Fibroblast of lung (primary cell): Measurements from ENCODE around the gene NUCB1. TPM values are rescaled to one million over a fixed set of nuclear protein-coding genes. Genes with fewer than 3 reads are reported as not detected.
"Not testable (repeated sequence)": the region's sequence is repeated elsewhere in the genome, so short reads cannot be mapped to it uniquely, and the experiment has no call there.

Source experiments
- DNase-seq, 2 donors: peaks; one replicate each; pipeline versions ENCODE4 v3.0.0 to v3.0.0-alpha.2; 2010; ENCODE audit warnings: low read depth in 2 of 2
- H2AFZ ChIP-seq: 2 replicates; pipeline ENCODE4 v1.5.1; 2012; ENCODE audit warnings: low read length, control low read depth, inconsistent platforms
- H3K27ac ChIP-seq: 2 replicates; pipeline ENCODE4 v1.5.1; 2011; ENCODE audit warnings: low read length, control low read depth; ENCODE audit not compliant: insufficient read depth
- H3K27me3 ChIP-seq: 2 replicates; pipeline ENCODE4 v1.5.1; 2011; ENCODE audit warnings: mild to moderate bottlenecking, low read length; ENCODE audit not compliant: control insufficient read depth, insufficient read depth
- H3K36me3 ChIP-seq: 2 replicates; pipeline ENCODE4 v1.5.1; 2011; ENCODE audit warnings: low read length; ENCODE audit not compliant: control insufficient read depth, insufficient read depth
- H3K4me1 ChIP-seq: 2 replicates; pipeline ENCODE4 v1.5.1; 2011; ENCODE audit warnings: low read length; ENCODE audit not compliant: control insufficient read depth, insufficient read depth; ENCODE audit errors: extremely low read depth
- H3K4me2 ChIP-seq: 2 replicates; pipeline ENCODE4 v1.5.1; 2011; ENCODE audit warnings: low read length, control low read depth; ENCODE audit not compliant: insufficient read depth; ENCODE audit errors: extremely low read depth
- H3K4me3 ChIP-seq, 4 experiments: fragments of 200-600 bp in 1 of 4; sonication (generic) in 1 of 4; replicated peaks in 1 of 4; 2 replicates each; pipeline ENCODE4 v1.5.1; 2011 to 2016; ENCODE audit warnings: low read length in 4 of 4, low read depth in 3 of 4, mild to moderate bottlenecking in 3 of 4, control low read depth in 2 of 4, inconsistent platforms in 1 of 4, mixed read lengths in 1 of 4; ENCODE audit not compliant: insufficient read depth in 1 of 4; ENCODE audit errors: control extremely low read depth in 1 of 4
- H3K79me2 ChIP-seq: 2 replicates; pipeline ENCODE4 v1.5.1; 2012; ENCODE audit warnings: mild to moderate bottlenecking, low read length, inconsistent platforms; ENCODE audit not compliant: control insufficient read depth, insufficient read depth
- H3K9ac ChIP-seq: 2 replicates; pipeline ENCODE4 v1.5.1; 2011; ENCODE audit warnings: mild to moderate bottlenecking, low read length, control low read depth; ENCODE audit not compliant: insufficient read depth
- H3K9me3 ChIP-seq: 2 replicates; pipeline ENCODE4 v1.5.1; 2012; ENCODE audit warnings: low read depth, low read length; ENCODE audit not compliant: control insufficient read depth, insufficient read depth
- H4K20me1 ChIP-seq: 2 replicates; pipeline ENCODE4 v1.5.1; 2011; ENCODE audit warnings: low read length; ENCODE audit not compliant: control insufficient read depth, insufficient read depth; ENCODE audit errors: extremely low read depth
- CTCF ChIP-seq, 2 donors: IDR thresholded peaks in 1 of 2; conservative IDR thresholded peaks in 1 of 2; 1 replicate in 1 of 2; 2 replicates in 1 of 2; pipeline ENCODE4 v1.5.1; 2011 to 2012; ENCODE audit warnings: low read length in 2 of 2, control low read depth in 1 of 2, inconsistent platforms in 1 of 2, low read depth in 1 of 2, mild to moderate bottlenecking in 1 of 2
- EZH2 ChIP-seq: IDR thresholded peaks from 2 replicates; pipeline ENCODE4 v1.5.1; 2012; ENCODE audit warnings: low read length, control low read depth, mild to moderate bottlenecking; ENCODE audit errors: missing control alignments
- polyA plus RNA-seq, 2 donors: library from polyadenylated mRNA; depleted of rRNA in 1 of 2; stranded (reverse) in 1 of 2; unstranded in 1 of 2; fragments of >200 nt; gene quantifications; 2 replicates each; pipeline ENCODE4 v1.2.1, GENCODE V29; 2011 to 2012; ENCODE audit warnings: missing spikeins in 1 of 2
- total RNA-seq: library from RNA; depleted of rRNA; stranded (reverse); fragments of >200 nt; gene quantifications from 2 replicates; pipeline ENCODE4 v1.2.1, GENCODE V29; 2014

Gene NUCB1
- total and polyA plus RNA-seq, 2 donors (not counting 1 experiment from before 2014, with no cell fraction given) = 129 to 130 TPM

DNA sequence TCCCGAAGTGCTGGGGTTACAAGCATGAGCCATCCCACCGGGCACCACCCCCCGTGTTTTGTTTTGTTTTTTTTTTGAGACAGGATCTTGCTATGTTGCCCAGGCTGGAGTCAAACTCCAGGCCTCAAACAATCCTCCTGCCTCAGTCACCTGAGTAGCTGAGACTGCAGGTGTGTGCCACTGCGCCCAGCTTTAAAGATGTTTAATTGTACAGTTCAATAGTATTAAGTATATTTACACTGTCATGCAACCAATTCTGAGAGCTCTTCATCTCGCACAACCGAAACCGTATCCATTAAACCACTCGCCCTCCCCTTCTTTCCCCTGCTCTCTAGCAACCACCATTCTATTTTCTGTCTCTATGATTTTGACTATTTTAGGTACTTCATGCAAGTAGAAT is 15.6 kb downstream of the NUCB1 start:
- TF ChIP-seq EZH2 = no peak
- no peak for TF ChIP-seq CTCF (conservative IDR thresholded peaks at IDR 0.05 in 1 of 2, IDR thresholded peaks at IDR 0.05 in 1 of 2; ENCODE audit: low read depth in 1 of 2, low read length in 2 of 2)
- Histone ChIP-seq H2AFZ (no peak overlapping the region), H3K9ac (no peak overlapping the region), H3K79me2 (no peaks in the 10 kb centered on the region), H3K36me3 (peaks cover 14% of the 10 kb centered on the region), H3K27me3 (no peaks in the 10 kb centered on the region), H3K4me3 (no peak overlapping the region), H3K9me3 (no peaks in the 10 kb centered on the region), H3K4me1 (no peaks in the 10 kb centered on the region), H3K27ac (no peak overlapping the region), H3K4me2 (no peak overlapping the region), H4K20me1 (no peaks in the 10 kb centered on the region)
- DNase-seq = no peak

DNA sequence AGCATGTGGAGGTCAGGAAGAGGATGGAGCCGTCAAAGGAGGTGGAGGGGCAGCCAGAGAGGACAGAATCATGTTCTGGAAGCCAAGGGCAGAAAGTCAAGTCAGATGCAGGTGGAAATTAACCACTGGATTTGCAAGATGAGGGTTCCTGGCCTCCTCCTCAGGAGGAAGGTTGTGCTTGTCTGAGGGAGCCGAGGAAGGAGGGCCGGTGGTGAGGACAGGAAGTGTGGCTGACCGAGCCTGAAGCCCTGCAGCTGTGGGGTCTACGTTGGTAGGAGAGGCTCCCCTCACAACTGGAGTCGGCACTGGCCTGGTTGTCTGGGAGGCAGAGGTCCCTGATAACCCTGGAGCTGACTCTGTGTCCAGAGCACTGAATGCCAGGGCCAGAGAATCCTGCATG is 18.0 kb downstream of the NUCB1 start:
- H3K79me2 ChIP-seq = no peaks in the 10 kb centered on the region
- TF ChIP-seq CTCF (conservative IDR thresholded peaks at IDR 0.05 in 1 of 2, IDR thresholded peaks at IDR 0.05 in 1 of 2; ENCODE audit: low read depth in 1 of 2, low read length in 2 of 2) (no peak), EZH2 (no peak)
- no peak overlapping the region for H3K9ac ChIP-seq
- H3K27me3 ChIP-seq = no peaks in the 10 kb centered on the region
- no peak for DNase-seq
- H3K27ac ChIP-seq = no peak overlapping the region
- no peaks in the 10 kb centered on the region for H3K4me1 ChIP-seq
- no peaks in the 10 kb centered on the region for H4K20me1 ChIP-seq
- H2AFZ ChIP-seq = no peak overlapping the region
- H3K36me3 ChIP-seq = peaks cover 17% of the 10 kb centered on the region
- H3K4me2 ChIP-seq = no peak overlapping the region
- no peaks in the 10 kb centered on the region for H3K9me3 ChIP-seq
- H3K4me3 ChIP-seq = no peak overlapping the region

DNA sequence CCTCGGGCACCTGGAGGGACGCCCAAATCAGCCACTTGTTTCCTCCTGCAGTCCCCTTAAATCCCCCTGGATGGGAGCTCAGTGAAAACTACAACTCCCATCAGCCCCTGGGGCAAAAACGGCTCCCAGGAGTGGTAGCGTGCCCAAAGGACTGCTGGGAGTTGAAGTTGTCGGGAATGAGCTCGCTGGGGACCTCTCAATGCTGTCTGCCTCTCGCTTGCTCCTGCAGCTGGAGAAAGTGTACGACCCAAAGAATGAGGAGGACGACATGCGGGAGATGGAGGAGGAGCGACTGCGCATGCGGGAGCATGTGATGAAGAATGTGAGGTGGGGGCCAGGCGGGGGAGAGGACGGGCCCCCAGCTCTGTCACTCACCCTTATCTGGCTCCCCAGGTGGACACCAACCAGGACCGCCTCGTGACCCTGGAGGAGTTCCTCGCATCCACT is 18.7 kb downstream of the NUCB1 start:
- no peak overlapping the region for H3K4me2 ChIP-seq
- TF ChIP-seq CTCF (conservative IDR thresholded peaks at IDR 0.05 in 1 of 2, IDR thresholded peaks at IDR 0.05 in 1 of 2; ENCODE audit: low read depth in 1 of 2, low read length in 2 of 2) (no peak), EZH2 (no peak)
- no peak overlapping the region for H3K27ac ChIP-seq
- DNase-seq = no peak
- no peak overlapping the region for H2AFZ ChIP-seq
- peaks cover 11% of the 10 kb centered on the region for H3K36me3 ChIP-seq
- no peaks in the 10 kb centered on the region for H4K20me1 ChIP-seq
- H3K9ac ChIP-seq = no peak overlapping the region
- H3K9me3 ChIP-seq = no peaks in the 10 kb centered on the region
- H3K4me3 ChIP-seq = no peak overlapping the region
- no peaks in the 10 kb centered on the region for H3K79me2 ChIP-seq
- H3K4me1 ChIP-seq = no peaks in the 10 kb centered on the region
- H3K27me3 ChIP-seq = no peaks in the 10 kb centered on the region

DNA sequence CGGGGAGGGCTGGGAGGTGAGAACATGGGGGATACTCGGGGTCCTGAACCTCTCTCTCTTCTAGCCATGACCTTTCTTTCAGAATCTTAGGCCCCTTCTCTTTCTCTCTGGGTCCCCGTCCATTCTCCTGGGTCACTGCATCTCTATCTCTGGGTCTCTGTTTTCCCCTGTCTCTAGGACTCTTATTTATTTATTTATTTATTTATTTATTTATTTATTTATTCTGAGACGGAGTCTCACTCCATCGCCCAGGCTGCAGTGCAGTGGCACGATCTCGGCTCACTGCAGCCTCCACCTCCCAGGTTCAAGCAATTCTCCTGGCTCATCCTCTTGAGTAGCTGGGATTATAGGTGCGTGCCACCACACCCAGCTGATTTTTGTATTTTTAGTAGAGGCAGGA is 19.2 kb downstream of the NUCB1 start:
- not testable (repeated sequence) for H3K4me1 ChIP-seq, H3K4me3 ChIP-seq, H3K4me2 ChIP-seq, H3K9me3 ChIP-seq, DNase-seq, H3K9ac ChIP-seq, H4K20me1 ChIP-seq, H3K79me2 ChIP-seq, H3K27me3 ChIP-seq, H2AFZ ChIP-seq, H3K27ac ChIP-seq
- H3K36me3 ChIP-seq = peaks cover 11% of the 10 kb centered on the region
